Mesothelial cell of epicardium (in vitro differentiated cells): ENCODE results near the gene SLC9A2. TPM values are rescaled to one million over a fixed set of nuclear protein-coding genes. Genes with fewer than 3 reads are reported as not detected.

ENCODE experiments used
- DNase-seq, 2 experiments: peaks; one replicate each; pipeline ENCODE4 v3.0.0; 2021; ENCODE audit warnings: low spot score in 2 of 2; ENCODE audit not compliant: unreplicated experiment in 2 of 2
- H3K27ac Mint-ChIP-seq: 2 replicates; pipeline ENCODE4 v1.8.0; 2021; ENCODE audit warnings: mixed read lengths
- H3K27me3 Mint-ChIP-seq: 2 replicates; pipeline ENCODE4 v1.8.0; 2021; ENCODE audit warnings: low read depth, mixed read lengths
- H3K36me3 Mint-ChIP-seq: 2 replicates; pipeline ENCODE4 v1.8.0; 2021; ENCODE audit warnings: mixed read lengths
- H3K4me1 Mint-ChIP-seq: 2 replicates; pipeline ENCODE4 v1.8.0; 2021; ENCODE audit warnings: mixed read lengths
- H3K4me3 Mint-ChIP-seq: 2 replicates; pipeline ENCODE4 v1.8.0; 2021; ENCODE audit warnings: mild to moderate bottlenecking, moderate library complexity, mixed read lengths
- H3K9me3 Mint-ChIP-seq: 2 replicates; pipeline ENCODE4 v1.8.0; 2021; ENCODE audit warnings: mixed read lengths
- total RNA-seq: library from RNA; stranded (reverse); gene quantifications from 3 replicates; pipeline ENCODE4 v1.2.1, GENCODE V29; 2021
- TF ChIP-seq, protein P1 (sequence below): fragments of 200-600 bp; sonication (generic); IDR thresholded peaks from one replicate; pipeline ENCODE4 v1.5.0; 2021; ENCODE audit warnings: antibody characterized with exemption; ENCODE audit not compliant: unreplicated experiment

Gene SLC9A2
- total RNA-seq, 1 donor from 2014 or later: 0.04 TPM

DNA sequence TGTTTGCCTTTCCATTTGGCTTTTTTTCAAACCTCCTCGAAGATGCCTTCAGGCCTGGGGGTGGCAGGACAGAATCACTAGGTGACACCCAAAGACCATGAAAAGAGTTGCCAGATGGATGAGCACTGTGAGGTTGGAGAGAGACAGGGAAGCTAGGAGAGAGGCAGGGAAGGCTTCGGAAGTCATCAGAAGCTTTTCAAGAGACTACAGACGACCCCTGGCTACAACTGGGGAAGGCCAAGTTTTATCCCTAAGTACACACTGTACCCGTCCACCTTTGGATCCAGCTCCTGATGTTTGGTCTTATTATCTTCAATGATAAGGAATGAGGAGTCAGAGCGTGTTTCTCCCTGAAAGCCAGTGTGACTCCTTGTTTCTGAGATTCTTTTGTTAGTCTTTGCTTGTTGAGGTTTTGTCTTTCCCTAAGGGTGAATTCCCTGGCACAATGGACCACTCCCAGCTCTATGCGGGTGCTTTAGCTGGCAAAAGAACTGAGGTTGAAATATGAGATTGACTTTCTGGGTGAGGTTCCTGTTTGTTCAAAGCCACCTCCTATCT is 33.4 kb upstream of the SLC9A2 start:
- TF ChIP-seq, protein P1, sequence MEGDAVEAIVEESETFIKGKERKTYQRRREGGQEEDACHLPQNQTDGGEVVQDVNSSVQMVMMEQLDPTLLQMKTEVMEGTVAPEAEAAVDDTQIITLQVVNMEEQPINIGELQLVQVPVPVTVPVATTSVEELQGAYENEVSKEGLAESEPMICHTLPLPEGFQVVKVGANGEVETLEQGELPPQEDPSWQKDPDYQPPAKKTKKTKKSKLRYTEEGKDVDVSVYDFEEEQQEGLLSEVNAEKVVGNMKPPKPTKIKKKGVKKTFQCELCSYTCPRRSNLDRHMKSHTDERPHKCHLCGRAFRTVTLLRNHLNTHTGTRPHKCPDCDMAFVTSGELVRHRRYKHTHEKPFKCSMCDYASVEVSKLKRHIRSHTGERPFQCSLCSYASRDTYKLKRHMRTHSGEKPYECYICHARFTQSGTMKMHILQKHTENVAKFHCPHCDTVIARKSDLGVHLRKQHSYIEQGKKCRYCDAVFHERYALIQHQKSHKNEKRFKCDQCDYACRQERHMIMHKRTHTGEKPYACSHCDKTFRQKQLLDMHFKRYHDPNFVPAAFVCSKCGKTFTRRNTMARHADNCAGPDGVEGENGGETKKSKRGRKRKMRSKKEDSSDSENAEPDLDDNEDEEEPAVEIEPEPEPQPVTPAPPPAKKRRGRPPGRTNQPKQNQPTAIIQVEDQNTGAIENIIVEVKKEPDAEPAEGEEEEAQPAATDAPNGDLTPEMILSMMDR: no peak
- H3K9me3 Mint-ChIP-seq: peaks cover 2% of the 10 kb centered on the region
- no peaks in the 10 kb centered on the region for H3K27me3 Mint-ChIP-seq
- no peak overlapping the region for H3K4me3 Mint-ChIP-seq
- DNase-seq: no peak
- H3K36me3 Mint-ChIP-seq: no peaks in the 10 kb centered on the region
- H3K27ac Mint-ChIP-seq: no peak overlapping the region
- H3K4me1 Mint-ChIP-seq: no peaks in the 10 kb centered on the region

DNA sequence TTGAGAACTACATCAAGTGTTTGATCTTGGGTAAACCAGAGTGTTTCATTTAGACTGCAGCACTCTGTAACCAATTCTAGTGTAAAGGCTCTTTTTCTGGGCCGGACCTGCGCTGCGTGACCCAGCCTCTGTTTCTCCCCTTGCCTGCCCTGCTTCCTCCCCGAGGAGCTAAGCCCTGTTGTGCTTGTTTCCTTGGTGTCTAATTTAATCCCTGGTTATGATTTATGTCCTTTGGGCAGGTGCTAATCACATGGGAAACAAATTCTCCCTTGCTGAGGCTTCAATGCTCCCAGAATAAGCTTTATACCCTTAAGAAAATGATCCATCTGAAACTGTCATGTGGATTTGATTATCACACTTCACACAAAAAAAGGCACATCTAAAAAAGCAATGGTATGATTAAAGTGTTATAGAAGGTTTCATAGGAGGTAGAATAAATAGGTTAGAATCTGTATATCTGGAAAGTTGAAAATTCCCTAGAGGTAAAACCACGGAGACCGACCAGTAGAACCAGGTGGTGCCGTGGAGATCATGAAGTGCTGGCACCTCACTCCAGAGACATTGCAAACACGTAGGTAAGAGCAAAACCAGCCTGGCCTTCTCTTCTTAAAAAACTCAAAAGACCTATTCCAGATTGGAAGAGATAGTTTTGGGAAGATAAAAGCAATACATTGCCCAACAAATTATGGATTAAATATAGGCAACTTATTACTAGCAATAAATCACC is 31.0 kb upstream of the SLC9A2 start:
- Mint-ChIP-seq H3K4me1 (no peaks in the 10 kb centered on the region), H3K4me3 (no peak overlapping the region), H3K27ac (no peak overlapping the region), H3K9me3 (no peaks in the 10 kb centered on the region), H3K27me3 (no peaks in the 10 kb centered on the region), H3K36me3 (no peaks in the 10 kb centered on the region)
- TF ChIP-seq, protein P1: no peak
- no peak for DNase-seq

DNA sequence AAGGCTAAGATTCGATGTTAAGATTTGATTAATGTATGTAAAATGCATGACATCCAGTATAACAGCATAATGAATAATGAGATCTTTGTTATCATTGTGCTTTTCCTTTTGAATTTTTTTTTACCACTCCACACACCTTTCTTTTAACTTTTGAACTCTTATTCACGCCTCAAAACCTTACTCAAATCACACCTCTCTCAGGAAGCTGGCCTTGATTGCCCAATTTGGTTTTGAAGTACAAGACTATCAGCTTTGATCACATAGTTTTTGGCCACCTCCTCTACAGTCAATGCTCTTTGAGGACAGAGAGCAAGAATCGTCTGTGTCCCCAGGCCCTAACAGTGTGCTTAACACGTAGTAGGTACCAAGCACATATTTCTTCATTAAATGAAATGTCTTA is 29.9 kb upstream of the SLC9A2 start:
- Mint-ChIP-seq H3K27ac (no peak overlapping the region), H3K4me3 (no peak overlapping the region), H3K9me3 (no peaks in the 10 kb centered on the region), H3K4me1 (no peaks in the 10 kb centered on the region), H3K36me3 (no peaks in the 10 kb centered on the region), H3K27me3 (peaks cover under 1% of the 10 kb centered on the region)
- TF ChIP-seq, protein P1: no peak
- DNase-seq: no peak

DNA sequence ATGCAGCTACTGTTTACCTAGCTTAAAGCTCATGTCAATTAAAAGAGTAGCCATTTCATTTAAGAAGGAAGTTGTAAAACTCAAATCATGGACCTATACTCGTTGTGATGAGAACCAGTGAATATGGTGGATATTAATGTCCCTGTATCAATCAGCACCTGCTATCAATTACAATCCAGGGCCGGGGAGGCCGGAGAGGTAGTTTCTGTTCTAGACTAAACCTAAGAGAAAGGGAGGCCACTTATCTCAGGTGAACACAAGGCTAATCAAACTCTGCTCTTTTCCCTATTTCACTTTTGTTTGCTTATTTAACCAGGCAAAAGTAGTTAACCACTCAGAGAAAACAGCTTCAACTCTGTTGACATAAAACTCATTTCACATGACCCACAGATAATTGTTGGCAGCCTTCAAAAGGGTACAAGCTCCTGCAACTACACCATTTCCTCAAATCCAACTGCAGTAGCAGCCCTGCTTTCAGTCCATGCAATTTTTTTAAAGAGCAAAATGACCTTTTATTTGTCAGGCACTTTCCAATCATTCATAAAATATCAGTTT is 27.8 kb upstream of the SLC9A2 start:
- Mint-ChIP-seq H3K27ac (no peak overlapping the region), H3K4me3 (no peak overlapping the region), H3K9me3 (no peaks in the 10 kb centered on the region), H3K4me1 (no peaks in the 10 kb centered on the region), H3K27me3 (peaks cover 11% of the 10 kb centered on the region), H3K36me3 (no peaks in the 10 kb centered on the region)
- no peak for DNase-seq
- TF ChIP-seq, protein P1: no peak

DNA sequence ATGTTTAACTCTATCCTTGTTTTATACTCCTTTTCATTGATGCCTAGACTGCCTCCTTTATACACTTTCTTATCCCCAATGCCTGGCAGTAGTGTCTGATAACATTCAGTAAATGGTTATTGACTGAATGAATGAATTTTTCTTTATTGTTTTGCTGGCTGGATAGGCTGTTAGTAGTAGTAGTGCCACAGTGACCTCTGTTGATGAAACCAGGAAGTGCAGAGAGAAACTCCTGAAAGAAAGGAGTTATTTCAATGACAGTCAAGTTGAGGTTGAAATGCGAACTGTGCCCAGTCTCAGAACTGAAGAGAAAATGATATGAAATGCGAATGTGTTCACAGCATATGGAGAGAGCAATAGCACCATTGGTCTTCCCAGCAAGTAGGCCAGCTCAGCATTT is 26.8 kb upstream of the SLC9A2 start:
- DNase-seq: no peak
- H3K4me3 Mint-ChIP-seq: no peak overlapping the region
- TF ChIP-seq, protein P1: no peak
- H3K36me3 Mint-ChIP-seq: no peaks in the 10 kb centered on the region
- no peaks in the 10 kb centered on the region for H3K9me3 Mint-ChIP-seq
- H3K27me3 Mint-ChIP-seq: peaks cover 15% of the 10 kb centered on the region
- no peaks in the 10 kb centered on the region for H3K4me1 Mint-ChIP-seq
- no peak overlapping the region for H3K27ac Mint-ChIP-seq
